Neural crest cell (in vitro differentiated cells): ENCODE results near the gene GABRG3. TPM values are rescaled to one million over a fixed set of nuclear protein-coding genes. Genes with fewer than 3 reads are reported as not detected.
A peak's percentile ranks its signal among the peaks of the same experiment; 100 is the strongest.

Source experiments
- DNase-seq: peaks from one replicate; pipeline ENCODE4 v3.0.0; 2021; ENCODE audit warnings: low read depth, mixed read lengths, low spot score
- H3K27ac Mint-ChIP-seq: one replicate; pipeline ENCODE4 v1.8.0; 2021; ENCODE audit warnings: mild to moderate bottlenecking, mixed read lengths; ENCODE audit not compliant: unreplicated experiment
- H3K27me3 Mint-ChIP-seq: 2 replicates; pipeline ENCODE4 v1.8.0; 2021; ENCODE audit warnings: low read depth, mild to moderate bottlenecking, mixed read lengths
- H3K36me3 Mint-ChIP-seq: 2 replicates; pipeline ENCODE4 v1.8.0; 2021; ENCODE audit warnings: low read depth, mild to moderate bottlenecking, mixed read lengths
- H3K4me1 Mint-ChIP-seq: 2 replicates; pipeline ENCODE4 v1.8.0; 2021; ENCODE audit warnings: mixed read lengths
- H3K4me3 Mint-ChIP-seq: one replicate; pipeline ENCODE4 v1.8.0; 2021; ENCODE audit warnings: mild to moderate bottlenecking, mixed read lengths
- H3K9me3 Mint-ChIP-seq: 2 replicates; pipeline ENCODE4 v1.8.0; 2021; ENCODE audit warnings: mixed read lengths
- total RNA-seq: library from RNA; stranded (reverse); gene quantifications from 2 replicates; pipeline ENCODE4 v1.2.1, GENCODE V29; 2021
- TF ChIP-seq, protein P1 (sequence below): fragments of 200-600 bp; sonication (generic); conservative IDR thresholded peaks from 2 replicates; pipeline ENCODE4 v1.5.0; 2021; ENCODE audit warnings: antibody characterized with exemption, mild to moderate bottlenecking

Gene GABRG3
- total RNA-seq, 1 donor from 2014 or later = 4.5 TPM

DNA sequence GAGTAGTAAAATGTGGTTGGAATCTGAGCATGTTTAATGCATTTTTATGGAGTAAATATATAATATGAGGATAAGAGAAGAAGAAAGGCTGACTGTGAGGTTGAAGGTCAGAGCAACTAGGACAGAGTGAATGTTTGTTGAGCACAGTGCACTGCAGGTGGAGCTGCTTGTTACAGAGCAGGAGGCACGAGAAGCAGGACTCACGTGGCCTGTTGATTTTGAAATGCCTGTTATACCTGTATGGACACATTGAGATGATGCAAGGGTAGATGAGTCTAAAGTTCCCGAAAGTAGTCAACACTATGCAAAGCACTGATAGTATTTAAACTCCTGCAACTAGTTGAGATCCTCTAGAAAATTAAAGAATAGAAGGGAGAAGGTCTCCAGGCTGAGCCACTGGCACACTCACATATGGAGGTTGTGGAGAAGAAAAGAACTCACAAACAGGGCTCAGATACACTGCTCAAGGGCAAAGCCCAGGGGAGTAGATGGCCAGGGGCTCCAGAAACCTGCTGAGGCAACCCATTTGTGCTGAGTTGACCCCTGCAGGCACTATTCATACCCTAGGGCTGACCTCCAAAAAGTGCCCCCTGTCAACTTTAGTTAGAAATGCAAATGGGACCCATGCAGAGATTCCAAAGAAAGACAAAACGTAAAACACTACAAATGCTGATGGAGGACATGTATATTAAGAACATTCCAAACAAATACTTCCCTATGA is 541.5 kb downstream of the GABRG3 start:
- TF ChIP-seq, protein P1, sequence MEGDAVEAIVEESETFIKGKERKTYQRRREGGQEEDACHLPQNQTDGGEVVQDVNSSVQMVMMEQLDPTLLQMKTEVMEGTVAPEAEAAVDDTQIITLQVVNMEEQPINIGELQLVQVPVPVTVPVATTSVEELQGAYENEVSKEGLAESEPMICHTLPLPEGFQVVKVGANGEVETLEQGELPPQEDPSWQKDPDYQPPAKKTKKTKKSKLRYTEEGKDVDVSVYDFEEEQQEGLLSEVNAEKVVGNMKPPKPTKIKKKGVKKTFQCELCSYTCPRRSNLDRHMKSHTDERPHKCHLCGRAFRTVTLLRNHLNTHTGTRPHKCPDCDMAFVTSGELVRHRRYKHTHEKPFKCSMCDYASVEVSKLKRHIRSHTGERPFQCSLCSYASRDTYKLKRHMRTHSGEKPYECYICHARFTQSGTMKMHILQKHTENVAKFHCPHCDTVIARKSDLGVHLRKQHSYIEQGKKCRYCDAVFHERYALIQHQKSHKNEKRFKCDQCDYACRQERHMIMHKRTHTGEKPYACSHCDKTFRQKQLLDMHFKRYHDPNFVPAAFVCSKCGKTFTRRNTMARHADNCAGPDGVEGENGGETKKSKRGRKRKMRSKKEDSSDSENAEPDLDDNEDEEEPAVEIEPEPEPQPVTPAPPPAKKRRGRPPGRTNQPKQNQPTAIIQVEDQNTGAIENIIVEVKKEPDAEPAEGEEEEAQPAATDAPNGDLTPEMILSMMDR = no peak
- peaks cover 25% of the 10 kb centered on the region for H3K9me3 Mint-ChIP-seq
- no peak overlapping the region for H3K27ac Mint-ChIP-seq
- H3K36me3 Mint-ChIP-seq = peaks cover 18% of the 10 kb centered on the region
- DNase-seq = no peak
- H3K4me1 Mint-ChIP-seq = no peaks in the 10 kb centered on the region
- H3K4me3 Mint-ChIP-seq = no peak overlapping the region
- no peaks in the 10 kb centered on the region for H3K27me3 Mint-ChIP-seq

DNA sequence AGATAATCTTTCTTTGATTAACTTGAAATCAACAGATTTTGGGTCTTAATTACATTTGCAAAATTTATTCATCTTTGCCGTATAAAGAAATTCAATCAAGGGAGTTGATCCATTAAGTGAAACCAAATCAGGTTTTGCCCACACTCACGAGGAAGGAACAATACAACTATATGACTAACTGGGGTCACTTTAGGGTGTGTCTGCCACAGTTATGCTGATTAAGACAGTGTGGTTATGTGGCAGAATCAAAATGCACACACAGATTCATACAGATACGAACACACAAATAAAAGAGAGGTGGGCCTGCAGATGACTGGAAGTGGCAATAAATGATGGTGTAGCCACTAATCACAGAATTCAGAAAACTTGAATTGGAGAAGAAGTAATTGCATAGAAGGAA is 543.5 kb downstream of the GABRG3 start:
- H3K36me3 Mint-ChIP-seq = peaks cover 11% of the 10 kb centered on the region
- TF ChIP-seq, protein P1 = no peak
- peaks cover 19% of the 10 kb centered on the region for H3K9me3 Mint-ChIP-seq
- H3K27ac Mint-ChIP-seq = no peak overlapping the region
- H3K4me3 Mint-ChIP-seq = no peak overlapping the region
- no peak for DNase-seq
- H3K4me1 Mint-ChIP-seq = no peaks in the 10 kb centered on the region
- no peaks in the 10 kb centered on the region for H3K27me3 Mint-ChIP-seq

DNA sequence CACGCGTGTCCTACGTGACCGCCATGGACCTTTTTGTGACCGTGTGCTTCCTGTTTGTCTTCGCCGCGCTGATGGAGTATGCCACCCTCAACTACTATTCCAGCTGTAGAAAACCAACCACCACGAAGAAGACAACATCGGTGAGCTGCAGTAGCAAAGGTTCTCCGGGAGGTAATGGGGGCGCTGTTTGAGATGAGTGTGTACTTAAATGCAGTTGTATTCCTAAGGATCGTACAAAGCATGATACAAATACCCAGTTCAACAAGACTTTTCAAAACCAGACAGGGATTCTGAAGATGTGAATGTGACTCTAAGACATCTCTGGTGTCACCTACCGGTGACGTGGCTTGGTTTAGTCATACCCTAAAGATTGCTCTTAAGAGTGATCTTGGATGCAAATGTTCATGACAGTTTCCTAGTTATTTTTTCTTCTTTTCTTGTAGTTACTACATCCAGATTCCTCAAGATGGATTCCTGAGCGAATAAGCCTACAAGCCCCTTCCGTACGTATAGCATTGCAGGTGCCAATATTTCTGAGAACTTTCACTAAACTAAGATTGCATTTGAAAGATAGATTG is 556.6 kb downstream of the GABRG3 start:
- no peaks in the 10 kb centered on the region for H3K4me1 Mint-ChIP-seq
- no peak for DNase-seq
- H3K27ac Mint-ChIP-seq = no peak overlapping the region
- H3K36me3 Mint-ChIP-seq = peaks cover 3% of the 10 kb centered on the region
- H3K9me3 Mint-ChIP-seq = peaks cover 7% of the 10 kb centered on the region
- H3K27me3 Mint-ChIP-seq = no peaks in the 10 kb centered on the region
- TF ChIP-seq, protein P1 = peak; percentile 27
- no peak overlapping the region for H3K4me3 Mint-ChIP-seq

DNA sequence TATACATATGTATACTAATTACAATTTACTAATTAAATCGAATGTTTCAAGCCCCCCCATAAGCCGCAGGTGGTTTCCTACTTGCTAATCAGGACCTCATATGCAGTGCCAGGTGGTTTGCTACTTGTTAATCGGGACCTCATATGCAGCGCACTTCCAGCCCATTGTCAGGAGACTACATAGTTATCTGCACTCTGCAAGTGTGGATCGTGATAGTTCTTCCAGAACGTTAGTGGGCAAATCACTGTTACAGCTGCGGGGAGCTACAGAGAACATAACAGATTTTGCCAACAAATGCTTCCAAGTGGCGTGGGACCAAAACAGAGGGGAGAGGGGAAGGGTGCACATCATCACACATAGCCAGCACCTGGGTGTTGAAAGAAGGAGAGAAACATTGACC is 558.4 kb downstream of the GABRG3 start:
- Mint-ChIP-seq H3K4me1 (no peaks in the 10 kb centered on the region), H3K4me3 (no peak overlapping the region), H3K27ac (no peak overlapping the region), H3K27me3 (no peaks in the 10 kb centered on the region), H3K36me3 (no peaks in the 10 kb centered on the region), H3K9me3 (peaks cover 7% of the 10 kb centered on the region)
- no peak for DNase-seq
- TF ChIP-seq, protein P1 = no peak

DNA sequence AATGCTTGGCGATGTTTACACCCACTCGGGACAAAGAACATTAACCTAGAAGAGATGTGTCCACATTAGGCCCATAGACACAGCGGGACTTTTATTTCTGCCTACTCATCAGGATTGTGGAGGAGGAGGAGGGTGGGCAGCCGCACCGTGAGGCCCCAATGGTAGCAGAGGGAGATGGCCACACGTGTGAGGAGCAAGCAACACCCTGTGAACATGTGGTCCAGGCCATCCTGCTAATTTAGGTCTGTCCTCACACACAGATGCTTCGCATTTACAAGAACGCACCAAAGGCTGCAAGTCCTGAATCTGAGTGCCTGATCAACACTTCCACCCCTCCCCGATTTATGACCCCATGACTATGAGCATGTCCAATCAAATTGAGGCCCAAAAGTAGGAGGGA is 560.0 kb downstream of the GABRG3 start:
- TF ChIP-seq, protein P1 = no peak
- no peaks in the 10 kb centered on the region for H3K4me1 Mint-ChIP-seq
- H3K9me3 Mint-ChIP-seq = peaks cover 4% of the 10 kb centered on the region
- DNase-seq = no peak
- no peak overlapping the region for H3K4me3 Mint-ChIP-seq
- H3K27me3 Mint-ChIP-seq = peaks cover 4% of the 10 kb centered on the region
- H3K27ac Mint-ChIP-seq = peak overlapping the region; percentile 13
- H3K36me3 Mint-ChIP-seq = no peaks in the 10 kb centered on the region
